Measurements from ENCODE around the gene TBX3. TPM values are rescaled to one million over a fixed set of nuclear protein-coding genes. Genes with fewer than 3 reads are reported as not detected.

TBX3 gene
- total RNA-seq, 3 donors from 2014 or later, result 21.3 to 115 (median 78.3) TPM

DNA sequence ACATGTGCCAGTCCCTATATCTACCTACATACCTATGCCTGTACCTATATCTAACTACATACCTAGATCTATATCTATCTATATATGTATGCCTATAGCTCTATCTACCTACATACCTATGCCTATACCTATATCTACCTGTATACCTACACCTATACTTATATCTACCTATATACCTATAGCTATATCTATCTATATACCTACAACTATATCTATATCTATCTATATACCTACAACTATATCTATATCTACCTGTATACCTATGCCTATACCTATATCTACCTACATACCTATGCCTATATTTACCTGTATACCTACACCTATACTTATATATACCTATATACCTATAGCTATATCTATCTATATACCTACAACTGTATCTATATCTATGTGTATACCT is 56.6 kb downstream of the TBX3 start:
- no peaks in the 10 kb centered on the region for H3K9me3 ChIP-seq
- no peak overlapping the region for H3K4me3 ChIP-seq
- H3K27me3 ChIP-seq, result no peaks in the 10 kb centered on the region
- no peak for DNase-seq (ENCODE audit: low spot score in 2 of 2)
- H3K36me3 ChIP-seq, result no peaks in the 10 kb centered on the region
- H3K4me1 ChIP-seq, result no peaks in the 10 kb centered on the region
- TF ChIP-seq POLR2A (IDR thresholded peaks at IDR 0.05), result no peak
- no peak overlapping the region for H3K27ac ChIP-seq
- intact Hi-C loops (cut with DNase I; ENCODE audit: low total_unique reads), result no loop called here

- intact Hi-C loops (cut with DNase I; ENCODE audit: low total_unique reads), result no loop called here
- no peaks in the 10 kb centered on the region for H3K36me3 ChIP-seq
- no peaks in the 10 kb centered on the region for H3K9me3 ChIP-seq
- H3K27ac ChIP-seq, result no peak overlapping the region
- no peaks in the 10 kb centered on the region for H3K27me3 ChIP-seq
- no peak for DNase-seq (ENCODE audit: low spot score in 2 of 2)
- H3K4me3 ChIP-seq, result no peak overlapping the region
- TF ChIP-seq, protein P1, sequence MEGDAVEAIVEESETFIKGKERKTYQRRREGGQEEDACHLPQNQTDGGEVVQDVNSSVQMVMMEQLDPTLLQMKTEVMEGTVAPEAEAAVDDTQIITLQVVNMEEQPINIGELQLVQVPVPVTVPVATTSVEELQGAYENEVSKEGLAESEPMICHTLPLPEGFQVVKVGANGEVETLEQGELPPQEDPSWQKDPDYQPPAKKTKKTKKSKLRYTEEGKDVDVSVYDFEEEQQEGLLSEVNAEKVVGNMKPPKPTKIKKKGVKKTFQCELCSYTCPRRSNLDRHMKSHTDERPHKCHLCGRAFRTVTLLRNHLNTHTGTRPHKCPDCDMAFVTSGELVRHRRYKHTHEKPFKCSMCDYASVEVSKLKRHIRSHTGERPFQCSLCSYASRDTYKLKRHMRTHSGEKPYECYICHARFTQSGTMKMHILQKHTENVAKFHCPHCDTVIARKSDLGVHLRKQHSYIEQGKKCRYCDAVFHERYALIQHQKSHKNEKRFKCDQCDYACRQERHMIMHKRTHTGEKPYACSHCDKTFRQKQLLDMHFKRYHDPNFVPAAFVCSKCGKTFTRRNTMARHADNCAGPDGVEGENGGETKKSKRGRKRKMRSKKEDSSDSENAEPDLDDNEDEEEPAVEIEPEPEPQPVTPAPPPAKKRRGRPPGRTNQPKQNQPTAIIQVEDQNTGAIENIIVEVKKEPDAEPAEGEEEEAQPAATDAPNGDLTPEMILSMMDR (IDR thresholded peaks at IDR 0.05), result peak in 2 of 3 donors; percentile 47 to 64
- TF ChIP-seq POLR2A (IDR thresholded peaks at IDR 0.05) (no peak), POLR2AphosphoS5 (IDR thresholded peaks at IDR 0.05) (no peak)
- H3K4me1 ChIP-seq, result no peaks in the 10 kb centered on the region
Observed at GRCh38 chr12:114625294-114625851, 58.6 kb downstream of the TBX3 start.

- no peaks in the 10 kb centered on the region for H3K36me3 ChIP-seq
- intact Hi-C loops (cut with DNase I; ENCODE audit: low total_unique reads), result no loop called here
- H3K27ac ChIP-seq, result no peak overlapping the region
- no peak for DNase-seq (ENCODE audit: low spot score in 2 of 2)
- H3K9me3 ChIP-seq, result no peaks in the 10 kb centered on the region
- H3K27me3 ChIP-seq, result no peaks in the 10 kb centered on the region
- H3K4me3 ChIP-seq, result no peak overlapping the region
- no peak for TF ChIP-seq POLR2AphosphoS5 (IDR thresholded peaks at IDR 0.05)
- H3K4me1 ChIP-seq, result no peaks in the 10 kb centered on the region
Observed at GRCh38 chr12:114623737-114624136, 60.2 kb downstream of the TBX3 start.
